Spleen (tissue), 11 donors: Measurements from ENCODE around the gene SATB1. TPM values are rescaled to one million over a fixed set of nuclear protein-coding genes. Genes with fewer than 3 reads are reported as not detected.

Source experiments
- DNase-seq: peaks from one replicate; pipeline ENCODE4 v3.0.0-alpha.2; 2020
- H3K27ac ChIP-seq, 8 donors: fragments of 200-600 bp; sonication (generic) in 7 of 8; 1 replicate in 4 of 8; 2 replicates in 4 of 8; pipeline versions ENCODE4 v1.5.0 to v1.8.0; 2016 to 2021; ENCODE audit warnings: inconsistent platforms in 4 of 8, mild to moderate bottlenecking in 4 of 8, moderate library complexity in 1 of 8
- H3K27me3 ChIP-seq, 7 donors: fragments of 200-600 bp; sonication (generic) in 6 of 7; replicated peaks in 1 of 7; 1 replicate in 4 of 7; 2 replicates in 3 of 7; pipeline versions ENCODE4 v1.5.0 to v1.8.0; 2016 to 2021; ENCODE audit warnings: inconsistent platforms in 3 of 7, mild to moderate bottlenecking in 1 of 7
- H3K36me3 ChIP-seq, 6 donors: fragments of 200-600 bp; sonication (generic) in 5 of 6; 1 replicate in 4 of 6; 2 replicates in 2 of 6; pipeline versions ENCODE4 v1.5.0 to v1.8.0; 2016 to 2021; ENCODE audit warnings: inconsistent platforms in 2 of 6
- H3K4me1 ChIP-seq, 6 donors: fragments of 200-600 bp; sonication (generic) in 5 of 6; 1 replicate in 3 of 6; 2 replicates in 3 of 6; pipeline versions ENCODE4 v1.5.0 to v1.8.0; 2016 to 2021; ENCODE audit warnings: inconsistent platforms in 3 of 6
- H3K4me3 ChIP-seq, 8 donors: fragments of 200-600 bp; sonication (generic) in 7 of 8; 1 replicate in 4 of 8; 2 replicates in 4 of 8; pipeline versions ENCODE4 v1.5.0 to v1.8.0; 2016 to 2021; ENCODE audit warnings: inconsistent platforms in 4 of 8, mild to moderate bottlenecking in 4 of 8, moderate library complexity in 2 of 8
- H3K9me3 ChIP-seq, 8 donors: fragments of 200-600 bp; sonication (generic) in 7 of 8; 1 replicate in 4 of 8; 2 replicates in 4 of 8; pipeline versions ENCODE4 v1.5.0 to v1.8.0; 2016 to 2021; ENCODE audit warnings: inconsistent platforms in 4 of 8
- CTCF ChIP-seq, 11 experiments: fragments of 200-600 bp in 7 of 11; fragments of 450-650 bp in 4 of 11; sonication (generic) in 4 of 11; IDR thresholded peaks in 8 of 11; conservative IDR thresholded peaks in 3 of 11; 1 replicate in 7 of 11; 2 replicates in 4 of 11; pipeline versions ENCODE4 v1.4.0 to v1.8.0; 2016 to 2021; ENCODE audit warnings: antibody characterized with exemption in 11 of 11, inconsistent platforms in 4 of 11, mild to moderate bottlenecking in 1 of 11
- POLR2A ChIP-seq, 3 donors: fragments of 450-650 bp; IDR thresholded peaks; one replicate each; pipeline ENCODE4 v1.5.1; 2017; ENCODE audit warnings: antibody characterized with exemption in 3 of 3, mild to moderate bottlenecking in 1 of 3
- POLR2AphosphoS5 ChIP-seq, 3 donors: sonication (generic); formaldehyde crosslinking; IDR thresholded peaks; one replicate each; pipeline ENCODE4 v1.5.1; 2017; ENCODE audit warnings: antibody characterized with exemption in 3 of 3
- WGBS, 5 donors: extraction: QIAGEN DNeasy Blood & Tissue Kit in 3 of 5; methylation state at CpG; one replicate each; pipeline versions ENCODE4 v1.1.5 to v1.1.7; 2013 to 2018; 5-methylcytosine and 5-hydroxymethylcytosine counted together
- intact Hi-C: fragments of 100-400 bp; cut with DNase I; formaldehyde crosslinking; loops from one replicate; pipeline ENCODE4 v1.15.0; 2023; ENCODE audit warnings: low total_unique reads
- polyA plus RNA-seq, 3 donors: library from polyadenylated mRNA; stranded (reverse); fragments of 200-250 nt; gene quantifications; one replicate each; pipeline ENCODE4 v1.2.1, GENCODE V29; 2013
- total RNA-seq, 7 donors: library from RNA; depleted of rRNA in 3 of 7; stranded (reverse); fragments of >200 nt in 3 of 7; fragmentation: NEBNext Ultra II Directional in 4 of 7; extraction: Animal tissue kit (Norgen Biotek cat#: 25700) in 4 of 7; gene quantifications; one replicate each; pipeline versions ENCODE4 v1.1.0 to v1.2.1, GENCODE V29; 2016 to 2021
- donor health status: healthy with polysubstance abuse.
- donor health status: DM: no; HTN: no; CAD: no; lungs with moderate emphysema.
- donor health status: DM: no; HTN: no; CAD: no.
- donor health status: Bipolar disorder and iron deficiency.
- donor health status: healthy.
- donor health status: DM: no; HTN: no; CAD: no.
- donor health status: DM: yes; HTN: yes; CAD: no.

Gene SATB1
- total and polyA plus RNA-seq, 10 donors = 11.7 to 104 (median 59.1) TPM

DNA sequence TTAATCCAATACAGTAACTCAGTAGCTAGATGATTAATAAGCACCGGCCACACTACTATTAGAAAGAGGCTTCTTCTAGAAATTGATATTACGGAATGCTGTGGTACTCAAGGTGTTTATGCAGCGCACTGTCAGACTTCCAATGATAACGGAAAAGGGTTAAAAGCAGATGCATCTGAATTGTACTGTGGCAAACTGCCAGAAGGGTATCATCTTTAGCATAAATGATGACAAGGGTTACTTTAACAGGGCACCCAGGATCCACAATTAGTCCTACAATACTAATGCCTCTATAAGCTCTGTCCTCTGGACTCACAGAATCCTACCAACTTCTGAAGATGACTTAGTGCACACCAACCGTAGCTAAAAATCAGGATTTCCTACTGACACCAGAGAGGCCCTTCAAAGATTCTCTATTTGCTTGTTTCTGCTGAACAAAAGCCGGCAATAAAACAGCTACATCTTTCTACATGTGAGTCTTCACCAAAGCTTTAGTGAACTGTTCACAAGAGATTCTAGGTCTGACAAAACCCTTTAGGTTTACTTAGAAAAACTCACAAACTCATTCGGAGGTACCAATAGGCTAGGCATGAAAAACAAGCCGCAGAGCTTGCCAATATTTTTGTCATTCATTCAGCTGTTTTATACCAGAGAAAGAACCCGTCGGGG is 7.1 kb downstream of the SATB1 start:
- intact Hi-C loops = no loop called here
- Histone ChIP-seq H3K4me1 (peaks cover 7 to 69% (median 12%) of the 10 kb centered on the region in 6 donors), H3K9me3 (no peaks in the 10 kb centered on the region), H3K27ac (no peak overlapping the region), H3K27me3 (no peaks in the 10 kb centered on the region), H3K4me3 (no peak overlapping the region), H3K36me3 (peaks cover 0 to 79% (median 38%) of the 10 kb centered on the region in 6 donors)
- no peak for DNase-seq
- TF ChIP-seq POLR2AphosphoS5 (IDR thresholded peaks at IDR 0.05) (no peak), POLR2A (IDR thresholded peaks at IDR 0.05) (no peak), CTCF (IDR thresholded peaks at IDR 0.05 in 8 of 11, conservative IDR thresholded peaks at IDR 0.05 in 3 of 11) (no peak)
- 82 to 91% (median 89%) methylated on average over 10 of the region's 10 CpGs for WGBS, 5 donors

DNA sequence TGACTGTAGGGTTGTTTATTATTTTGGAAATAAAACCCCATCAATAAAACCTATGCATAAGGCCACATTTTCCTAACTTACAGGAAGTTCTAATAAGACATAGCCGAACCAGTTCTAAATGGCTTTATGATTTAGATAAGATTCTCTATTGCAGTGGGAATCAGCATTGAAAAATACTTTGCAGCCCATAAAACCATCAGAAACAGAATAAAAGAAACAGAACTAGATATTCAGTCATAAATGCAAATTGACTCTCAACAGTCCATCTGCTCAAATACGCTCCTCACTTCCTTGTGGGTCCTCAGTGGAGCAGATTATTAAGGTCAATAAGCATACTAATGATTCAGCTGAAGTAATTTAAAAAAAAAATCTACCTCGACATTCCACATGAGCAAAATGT is 8.8 kb downstream of the SATB1 start:
- Histone ChIP-seq H3K36me3 (peaks cover 0 to 93% (median 43%) of the 10 kb centered on the region in 6 donors), H3K9me3 (no peaks in the 10 kb centered on the region), H3K27me3 (no peaks in the 10 kb centered on the region), H3K4me1 (peaks cover 0 to 61% (median 0%) of the 10 kb centered on the region in 6 donors), H3K4me3 (no peak overlapping the region), H3K27ac (no peak overlapping the region)
- no peak for DNase-seq
- WGBS, 5 donors = 63 to 87% (median 84%) methylated on average over 3 of the region's 3 CpGs
- intact Hi-C loops = no loop called here
- TF ChIP-seq POLR2AphosphoS5 (IDR thresholded peaks at IDR 0.05) (no peak), POLR2A (IDR thresholded peaks at IDR 0.05) (no peak), CTCF (IDR thresholded peaks at IDR 0.05 in 8 of 11, conservative IDR thresholded peaks at IDR 0.05 in 3 of 11) (no peak)

- no peaks in the 10 kb centered on the region for H3K9me3 ChIP-seq
- no peak overlapping the region for H3K4me3 ChIP-seq
- intact Hi-C loops = no loop called here
- H3K4me1 ChIP-seq = peaks cover 0 to 64% (median 0%) of the 10 kb centered on the region in 6 donors
- no peak overlapping the region for H3K27ac ChIP-seq
- 83 to 91% (median 84%) methylated on average over 3 of the region's 3 CpGs for WGBS, 5 donors
- H3K36me3 ChIP-seq = peaks cover 0 to 95% (median 43%) of the 10 kb centered on the region in 6 donors
- TF ChIP-seq POLR2A (IDR thresholded peaks at IDR 0.05) (no peak), CTCF (IDR thresholded peaks at IDR 0.05 in 8 of 11, conservative IDR thresholded peaks at IDR 0.05 in 3 of 11) (no peak), POLR2AphosphoS5 (IDR thresholded peaks at IDR 0.05) (no peak)
- no peaks in the 10 kb centered on the region for H3K27me3 ChIP-seq
- DNase-seq = no peak
Observed at GRCh38 chr3:18415839-18416238, 9.3 kb downstream of the SATB1 start.

DNA sequence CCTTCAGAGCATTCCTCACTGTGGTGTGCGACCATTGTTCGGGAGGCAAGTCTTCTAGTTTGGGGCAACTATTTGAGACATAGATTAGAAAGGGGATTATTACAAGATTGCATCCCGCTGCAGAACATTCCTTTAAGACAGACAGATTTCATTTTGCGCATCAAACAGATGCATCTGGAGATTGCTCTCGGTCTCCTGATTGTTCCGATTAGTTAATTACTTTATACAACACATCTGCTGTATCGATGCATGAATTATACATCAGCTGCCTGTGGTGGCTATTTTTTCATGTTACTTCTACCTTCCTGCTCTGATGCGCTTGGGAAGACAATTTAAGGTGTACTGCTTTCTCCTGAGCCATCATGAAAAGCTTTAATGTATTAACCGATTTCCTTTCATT is 10.0 kb downstream of the SATB1 start:
- Histone ChIP-seq H3K27ac (no peak overlapping the region), H3K36me3 (peaks cover 0 to 95% (median 43%) of the 10 kb centered on the region in 6 donors), H3K9me3 (no peaks in the 10 kb centered on the region), H3K4me3 (no peak overlapping the region), H3K4me1 (peaks cover 0 to 59% (median 0%) of the 10 kb centered on the region in 6 donors), H3K27me3 (no peaks in the 10 kb centered on the region)
- WGBS, 5 donors = 83 to 96% (median 93%) methylated on average over 9 of the region's 9 CpGs
- intact Hi-C loops = no loop called here
- no peak for TF ChIP-seq POLR2AphosphoS5 (IDR thresholded peaks at IDR 0.05)
- TF ChIP-seq POLR2A (IDR thresholded peaks at IDR 0.05) = no peak
- TF ChIP-seq CTCF (IDR thresholded peaks at IDR 0.05 in 8 of 11, conservative IDR thresholded peaks at IDR 0.05 in 3 of 11) = no peak
- DNase-seq = no peak
